Ammon's horn (tissue), 1 donor: ENCODE data around the gene PARN.
"Not testable (repeated sequence)": the region's sequence is repeated elsewhere in the genome, so short reads cannot be mapped to it uniquely, and the experiment has no call there.

ENCODE experiments used
- DNase-seq: peaks from one replicate; pipeline ENCODE4 v3.0.0-alpha.2; 2016; ENCODE audit warnings: low spot score

The PARN gene

GRCh38 chr16:14632693-14633569 lies 2.9 kb upstream of the PARN start, which contains the start of gene BFAR:
Gene BFAR, plus strand, starts transcription at chr16:14632951. Its CDS starts 11,396 bp downstream, at chr16:14644347.
- peak; percentile 99 for DNase-seq

DNA sequence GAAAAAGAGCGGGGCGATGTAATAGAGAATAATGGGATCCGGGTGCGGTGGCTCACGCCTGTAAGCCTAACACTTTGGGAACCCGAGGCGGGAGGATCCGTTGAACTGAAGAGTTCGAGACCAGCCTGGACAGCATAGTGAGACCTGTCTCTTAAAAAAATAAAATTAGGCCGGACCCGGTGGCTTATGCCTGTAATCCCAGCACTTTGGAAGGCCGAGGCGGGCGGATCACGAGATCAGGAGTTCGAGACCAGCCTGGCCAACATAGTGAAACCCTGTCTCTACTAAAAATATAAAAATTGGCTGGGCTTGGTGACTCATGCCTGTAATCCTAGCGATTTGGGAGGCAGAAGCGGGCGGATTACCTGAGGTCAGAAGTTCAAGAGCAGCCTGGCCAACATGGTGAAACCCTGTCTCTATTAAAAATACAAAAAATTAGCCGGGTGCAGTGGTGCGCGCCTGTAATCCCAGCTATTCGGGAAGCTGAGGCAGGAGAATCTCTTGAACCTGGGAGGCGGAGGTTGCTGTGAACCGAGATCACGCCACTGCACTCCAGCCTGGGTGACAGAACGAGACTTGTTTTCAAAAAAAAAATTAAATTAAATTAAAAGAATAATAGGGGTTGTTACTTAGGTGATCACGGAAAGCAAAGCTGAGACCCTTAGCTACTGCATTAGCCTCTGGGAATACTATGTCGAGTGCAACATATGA lies 715 bp upstream of the PARN start:
- not testable (repeated sequence) for DNase-seq

GRCh38 chr16:14629612-14629918 lies 495 bp downstream of the PARN start:
- no peak for DNase-seq

DNA sequence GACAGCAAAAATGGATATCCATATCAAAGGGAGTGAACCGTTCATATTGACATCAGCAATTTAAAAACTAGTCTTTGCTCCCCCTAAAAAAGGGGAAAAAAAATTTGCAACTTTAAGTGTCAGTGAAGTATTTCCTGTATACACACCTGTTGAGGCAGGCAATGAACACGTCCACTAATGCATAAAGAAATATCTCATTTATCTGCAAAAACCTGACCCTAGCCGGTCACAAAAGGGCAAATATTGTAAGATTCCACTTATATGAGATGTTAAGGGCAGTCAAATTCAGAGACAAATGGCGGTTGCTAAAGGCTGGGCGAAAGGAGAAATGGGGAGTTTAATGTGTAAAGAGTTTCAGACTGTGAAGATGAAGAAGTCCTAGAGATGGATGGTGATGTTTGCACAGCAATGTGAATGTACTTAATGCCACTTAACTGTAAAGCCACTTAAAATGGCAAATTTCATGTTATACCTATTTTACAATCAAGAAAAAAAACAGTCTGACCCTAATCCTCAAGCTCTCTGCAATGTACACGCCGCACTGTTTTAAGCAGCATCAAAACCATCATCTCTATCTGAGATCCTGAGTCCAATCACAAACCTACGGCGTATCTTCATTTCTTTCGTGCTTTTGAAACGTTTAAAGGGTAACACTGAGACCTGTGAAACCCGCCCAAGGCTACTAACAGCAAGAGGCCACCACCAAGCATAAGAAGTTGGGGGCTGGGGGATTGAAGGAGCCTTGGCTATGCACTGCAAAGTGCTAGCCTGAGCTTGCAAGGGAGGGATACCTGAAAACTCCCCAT lies 1.1 kb downstream of the PARN start:
- DNase-seq: no peak

- no peak for DNase-seq
These were observed 3.0 kb downstream of the PARN start for GRCh38 chr16:14627078-14627477.

DNA sequence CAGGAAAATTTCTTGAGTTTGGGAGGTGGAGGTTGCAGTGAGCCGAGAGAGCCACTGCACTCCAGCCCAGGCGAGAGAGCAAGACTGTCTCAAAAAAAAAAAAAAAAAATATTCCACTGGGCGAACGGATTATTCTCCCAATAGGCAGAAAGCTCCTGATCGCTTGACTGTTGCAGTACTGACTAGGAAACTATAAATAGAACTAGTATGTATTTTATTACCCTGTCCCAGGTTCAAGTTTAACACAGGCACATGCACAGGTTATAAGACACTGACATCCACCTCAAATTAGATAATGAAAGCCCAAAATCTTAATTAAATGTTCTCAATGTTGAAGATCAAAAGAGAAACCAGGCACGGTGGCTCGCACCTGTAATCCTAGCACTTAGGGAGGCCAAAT lies 11.5 kb downstream of the PARN start:
- no peak for DNase-seq

- no peak for DNase-seq
These were observed 13.8 kb downstream of the PARN start for GRCh38 chr16:14616280-14616679.

DNA sequence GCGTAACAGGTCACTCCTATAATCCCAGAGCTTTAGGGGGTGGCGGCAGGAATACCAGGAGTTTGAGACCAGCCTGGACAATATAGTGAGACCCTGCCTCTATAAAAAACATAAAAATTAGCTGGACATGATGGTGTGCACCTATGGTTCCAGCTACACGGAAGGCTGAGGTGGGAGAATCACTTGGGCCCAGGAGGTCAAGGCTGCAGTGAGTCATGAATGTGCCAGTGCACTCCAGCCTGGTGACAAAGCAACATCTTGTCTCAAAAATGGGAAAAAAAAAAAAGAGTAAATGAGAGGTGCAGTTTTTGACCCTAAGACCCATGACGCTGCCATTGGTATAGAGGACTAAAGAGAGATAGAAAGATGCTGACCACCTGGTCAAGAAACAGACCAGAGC lies 16.1 kb downstream of the PARN start:
- DNase-seq: no peak

DNA sequence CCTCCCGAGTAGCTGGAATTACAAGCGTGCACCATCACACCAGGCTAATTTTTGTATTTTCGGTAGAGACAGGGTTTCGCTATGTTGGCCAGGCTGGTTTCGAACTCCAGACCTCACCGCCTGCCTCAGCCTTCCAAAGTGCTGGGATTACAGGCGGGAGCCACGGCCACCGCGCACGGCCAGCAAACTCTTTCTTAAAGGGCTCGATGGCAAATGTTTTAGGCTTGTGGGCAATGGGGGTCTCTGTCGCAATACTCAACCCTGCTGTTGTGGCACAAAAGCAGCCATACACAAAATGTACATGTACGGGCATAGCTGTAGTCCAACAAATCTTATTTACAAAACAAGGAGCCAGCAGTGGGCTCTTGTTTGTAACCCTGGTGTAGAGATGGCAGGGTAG lies 18.4 kb downstream of the PARN start:
- DNase-seq: no peak

DNA sequence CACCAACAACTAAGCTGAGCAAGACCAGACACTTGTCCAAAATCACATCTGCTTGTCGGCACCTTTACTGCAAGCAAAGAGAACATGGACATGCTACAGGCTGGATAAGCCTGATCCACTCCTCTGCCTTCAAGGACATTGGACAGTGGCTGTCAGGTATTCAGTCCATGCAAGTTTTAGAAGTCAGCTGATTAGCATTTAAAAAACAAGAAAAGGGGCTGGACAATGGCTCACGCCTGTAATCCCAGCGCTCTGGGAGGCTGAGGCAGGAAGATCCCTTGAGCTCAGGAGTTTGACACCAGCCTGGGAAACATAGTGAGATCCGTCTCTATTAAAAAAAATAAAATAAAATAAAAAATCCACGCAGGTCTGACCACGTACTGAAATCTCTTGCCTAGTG lies 20.3 kb downstream of the PARN start:
- no peak for DNase-seq

DNA sequence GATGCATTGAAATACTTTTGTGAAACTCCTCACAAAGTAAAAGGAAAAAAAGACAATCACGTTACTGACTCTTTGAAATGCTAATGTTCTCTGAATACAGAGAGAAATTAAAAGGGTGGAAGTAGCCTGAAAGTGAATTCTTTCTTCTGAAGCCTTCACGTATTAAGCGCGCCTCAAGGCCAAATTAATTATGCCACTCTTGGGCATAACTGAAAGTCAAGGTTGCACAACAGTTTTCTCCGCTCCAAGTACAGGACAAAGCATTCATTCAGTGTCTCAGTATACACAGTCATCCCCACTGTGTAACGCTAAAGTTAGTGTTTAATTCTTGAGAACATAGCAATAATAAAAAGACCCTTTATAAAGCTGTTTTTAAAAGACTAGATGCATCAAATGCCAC lies 21.5 kb downstream of the PARN start:
- peak; percentile 16 for DNase-seq

DNA sequence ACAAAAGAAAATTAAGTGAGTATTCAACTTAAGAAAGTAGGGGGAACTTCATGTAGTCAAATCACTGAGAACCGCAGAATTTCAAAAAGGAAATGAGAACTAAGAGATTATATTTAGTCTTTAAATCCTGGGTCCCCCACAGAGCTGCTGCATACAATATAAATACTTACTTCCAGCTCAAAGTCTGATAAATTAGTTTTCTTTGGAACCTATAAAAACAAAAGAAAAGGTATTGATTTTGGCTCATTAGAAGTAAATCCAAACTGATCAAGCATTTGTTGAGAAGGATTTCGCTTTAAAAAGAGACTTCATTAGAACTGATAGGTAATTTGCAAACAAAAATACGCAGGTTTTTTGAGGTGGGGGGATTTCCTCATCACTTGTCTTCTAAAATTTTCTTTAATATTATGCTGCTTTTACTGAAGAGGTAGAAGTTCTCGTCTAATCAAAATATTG lies 21.9 kb downstream of the PARN start:
- no peak for DNase-seq

GRCh38 chr16:14606102-14606501 lies 24.0 kb downstream of the PARN start:
- no peak for DNase-seq

GRCh38 chr16:14602443-14602963 lies 27.6 kb downstream of the PARN start:
- no peak for DNase-seq

DNA sequence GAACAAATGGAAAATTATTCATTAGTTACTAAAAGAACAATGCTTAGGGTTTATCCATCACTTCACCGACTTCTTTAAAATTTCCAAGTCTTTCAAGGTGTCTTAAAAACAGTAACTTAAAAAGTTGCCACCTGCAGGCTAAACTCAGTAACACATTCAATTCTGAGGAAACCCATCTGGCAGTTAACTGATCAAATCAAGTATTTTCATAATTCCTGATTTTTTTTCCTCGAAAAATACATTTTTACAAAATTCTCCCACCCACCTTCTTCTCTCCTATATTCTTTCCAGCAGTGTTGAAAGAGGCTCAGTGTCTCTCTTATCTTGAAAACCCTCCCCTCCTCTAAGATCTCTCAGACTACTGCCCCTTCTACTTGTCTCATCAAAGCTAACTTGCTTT lies 29.9 kb downstream of the PARN start:
- DNase-seq: no peak

GRCh38 chr16:14586637-14587305 lies 43.3 kb downstream of the PARN start:
- DNase-seq: no peak

DNA sequence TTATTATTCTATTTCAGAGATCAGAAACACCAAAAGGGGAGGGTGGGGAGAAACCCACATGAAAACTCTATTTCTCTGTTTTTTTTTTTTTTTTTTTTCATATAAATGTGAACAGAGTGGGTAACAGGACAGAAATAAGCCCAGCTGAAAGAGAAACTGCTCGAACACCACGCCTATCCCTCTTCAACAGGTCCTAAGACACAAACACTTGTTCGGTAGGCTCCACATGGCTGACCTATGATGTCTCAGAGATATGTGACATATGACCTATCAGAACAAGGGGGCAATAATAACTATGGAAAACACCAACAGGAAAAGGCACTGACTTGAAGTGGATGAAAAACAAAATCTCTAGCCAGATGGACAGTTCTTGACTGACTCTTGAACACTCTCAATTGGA lies 44.8 kb downstream of the PARN start:
- DNase-seq: no peak

- DNase-seq: not testable (repeated sequence)
These were observed 49.1 kb downstream of the PARN start for GRCh38 chr16:14580926-14581325.

- DNase-seq: no peak
These were observed 50.8 kb downstream of the PARN start for GRCh38 chr16:14579266-14579665.

- DNase-seq: no peak
These were observed 53.5 kb downstream of the PARN start for GRCh38 chr16:14576532-14576931.

DNA sequence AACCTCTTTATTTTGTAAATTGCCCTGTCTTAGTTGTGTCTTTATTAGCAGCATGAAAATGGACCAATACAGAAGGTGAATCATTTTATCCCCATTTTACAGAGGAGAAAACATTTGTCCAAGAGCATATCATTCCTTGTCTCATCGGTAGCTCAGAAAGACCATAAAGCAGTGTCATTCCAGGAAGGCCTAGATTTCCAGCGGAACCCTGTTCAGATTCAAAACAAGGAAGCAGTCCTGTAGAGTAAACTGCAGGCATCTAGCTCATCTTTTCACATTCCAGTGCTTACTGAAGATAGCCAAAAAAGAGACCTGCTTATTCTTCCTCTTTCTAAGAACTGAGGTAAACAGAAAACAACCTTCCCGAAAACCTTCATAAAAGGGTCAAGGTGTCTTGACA lies 54.0 kb downstream of the PARN start:
- no peak for DNase-seq
